Fibroblast of villous mesenchyme (primary cell): ENCODE measurements around the gene NPM3. TPM values are rescaled to one million over a fixed set of nuclear protein-coding genes. Genes with fewer than 3 reads are reported as not detected.

Experiments
- DNase-seq: peaks from one replicate; pipeline ENCODE4 v3.0.0-alpha.2; 2010; ENCODE audit warnings: low read depth
- H3K4me3 ChIP-seq: 2 replicates; pipeline ENCODE4 v1.5.1; 2011; ENCODE audit warnings: low read depth, mild to moderate bottlenecking, low read length
- CTCF ChIP-seq: IDR thresholded peaks from 2 replicates; pipeline ENCODE4 v1.5.1; 2012; ENCODE audit warnings: low read depth, mild to moderate bottlenecking, low read length; ENCODE audit not compliant: insufficient read depth
- total RNA-seq: library from RNA; depleted of rRNA; stranded (reverse); fragments of >200 nt; gene quantifications from 2 replicates; pipeline ENCODE4 v1.2.3, GENCODE V29; 2012

Gene NPM3
- total RNA-seq, 1 donor: 63.5 TPM

GRCh38 chr10:101817337-101818118, 34.3 kb upstream of the NPM3 start:
- H3K4me3 ChIP-seq: peak overlapping the region; percentile 99
- TF ChIP-seq CTCF: no peak
- DNase-seq: peak; percentile 96

- no peak for TF ChIP-seq CTCF
- no peak for DNase-seq
- peak overlapping the region; percentile 99 for H3K4me3 ChIP-seq
Measured at GRCh38 chr10:101816913-101817336, 33.7 kb upstream of the NPM3 start.

GRCh38 chr10:101816376-101816775, 33.1 kb upstream of the NPM3 start:
- no peak for DNase-seq
- peak overlapping the region; percentile 99 for H3K4me3 ChIP-seq
- no peak for TF ChIP-seq CTCF

- H3K4me3 ChIP-seq: peak overlapping the region; percentile 99
- no peak for DNase-seq
- no peak for TF ChIP-seq CTCF
Measured at GRCh38 chr10:101814466-101815071, 31.3 kb upstream of the NPM3 start.

GRCh38 chr10:101812606-101813005, 29.4 kb upstream of the NPM3 start:
- TF ChIP-seq CTCF: no peak
- no peak for DNase-seq
- H3K4me3 ChIP-seq: no peak overlapping the region

GRCh38 chr10:101807158-101807557, 23.9 kb upstream of the NPM3 start:
- no peak for DNase-seq
- H3K4me3 ChIP-seq: no peak overlapping the region
- TF ChIP-seq CTCF: no peak
